Retinal pigment epithelial cell (primary cell): Measurements from ENCODE around the gene DGCR8.
A peak's percentile ranks its signal among the peaks of the same experiment; 100 is the strongest.

Experiments
- DNase-seq: peaks from one replicate; pipeline ENCODE4 v3.0.0-alpha.2; 2010; ENCODE audit warnings: low read depth
- H3K4me3 ChIP-seq: 2 replicates; pipeline ENCODE4 v1.5.1; 2011; ENCODE audit warnings: mild to moderate bottlenecking, low read length, control low read depth, moderate library complexity
- CTCF ChIP-seq: conservative IDR thresholded peaks from 2 replicates; pipeline ENCODE4 v1.5.1; 2011; ENCODE audit warnings: low read depth, low read length, control low read depth, inconsistent platforms

The DGCR8 gene

GRCh38 chr22:20154602-20155187 is 74.7 kb downstream of the DGCR8 start:
- no peak overlapping the region for H3K4me3 ChIP-seq
- DNase-seq = no peak
- TF ChIP-seq CTCF = peak; percentile 5

- no peak overlapping the region for H3K4me3 ChIP-seq
- no peak for DNase-seq
- TF ChIP-seq CTCF = no peak
These were observed 75.4 kb downstream of the DGCR8 start for GRCh38 chr22:20155330-20156041.

- no peak for DNase-seq
- H3K4me3 ChIP-seq = no peak overlapping the region
- TF ChIP-seq CTCF = no peak
These were observed 76.0 kb downstream of the DGCR8 start for GRCh38 chr22:20156042-20156389.

GRCh38 chr22:20156611-20157429 is 76.8 kb downstream of the DGCR8 start:
- no peak overlapping the region for H3K4me3 ChIP-seq
- TF ChIP-seq CTCF = peak; percentile 96
- DNase-seq = peak; percentile 18

GRCh38 chr22:20157430-20158183 is 77.6 kb downstream of the DGCR8 start:
- no peak overlapping the region for H3K4me3 ChIP-seq
- no peak for DNase-seq
- TF ChIP-seq CTCF = no peak

GRCh38 chr22:20158391-20159036 is 78.5 kb downstream of the DGCR8 start:
- TF ChIP-seq CTCF = no peak
- DNase-seq = no peak
- no peak overlapping the region for H3K4me3 ChIP-seq
